PC-3 (cell line): ENCODE results near the gene SP140. TPM values are rescaled to one million over a fixed set of nuclear protein-coding genes. Genes with fewer than 3 reads are reported as not detected.
"Not testable (repeated sequence)": the region's sequence is repeated elsewhere in the genome, so short reads cannot be mapped to it uniquely, and the experiment has no call there.

Experiments
- ATAC-seq: fragments of 200-7000 bp; cut with Tn5 transposase; 2 replicates; pipeline ENCODE4 v1.9.1; 2020; ENCODE audit warnings: mild to moderate bottlenecking, moderate library complexity
- BruUV-seq: library from RNA; stranded (reverse); fragments of 400-500 nt; replicated peaks from 2 replicates; lab custom pipeline; 2021; lab: Mats Ljungman, UMichigan
- CTCF ChIA-PET: fragments of 300-600 bp; sonication (Branson Sonifier 250); formaldehyde crosslinking; loops from one replicate; lab custom pipeline; 2022; ENCODE audit warnings: antibody characterized with exemption; lab: Charles Lee
- POLR2A ChIA-PET: fragments of 300-600 bp; sonication (Branson Sonifier 250); formaldehyde crosslinking; loops from one replicate; lab custom pipeline; 2022; ENCODE audit warnings: antibody characterized with exemption; ENCODE audit not compliant: unreplicated experiment; lab: Charles Lee
- DNase-seq: peaks from one replicate; pipeline ENCODE4 v3.0.0-alpha.2; 2015
- H2AFZ ChIP-seq: fragments of 300-600 bp; sonication (generic); 2 replicates; pipeline ENCODE4 v1.6.0; 2016; ENCODE audit warnings: antibody characterized with exemption, low read length
- H3F3A ChIP-seq: fragments of 300-600 bp; sonication (generic); one replicate; pipeline ENCODE4 v1.6.0; 2017; ENCODE audit warnings: antibody characterized with exemption, low read length, control low read depth, mild to moderate bottlenecking; ENCODE audit not compliant: unreplicated experiment
- H3K27ac ChIP-seq: fragments of 300-600 bp; sonication (generic); 2 replicates; pipeline ENCODE4 v1.5.1; 2016; ENCODE audit warnings: mild to moderate bottlenecking, low read length
- H3K27me3 ChIP-seq: fragments of 300-600 bp; sonication (generic); 2 replicates; pipeline ENCODE4 v1.6.1; 2016; ENCODE audit warnings: low read length, mixed read lengths
- H3K36me3 ChIP-seq: fragments of 300-600 bp; sonication (generic); 2 replicates; pipeline ENCODE4 v1.6.1; 2016; ENCODE audit warnings: low read depth, mixed run types, low read length, mixed read lengths
- H3K4me1 ChIP-seq: fragments of 300-600 bp; sonication (generic); 2 replicates; pipeline ENCODE4 v1.5.1; 2016; ENCODE audit warnings: low read length; ENCODE audit not compliant: insufficient read depth
- H3K4me2 ChIP-seq: fragments of 300-600 bp; sonication (generic); 2 replicates; pipeline ENCODE4 v1.6.0; 2016; ENCODE audit warnings: low read length
- H3K4me3 ChIP-seq: fragments of 300-600 bp; sonication (generic); 2 replicates; pipeline ENCODE4 v1.5.1; 2016; ENCODE audit warnings: mild to moderate bottlenecking, low read length, mixed read lengths
- H3K79me2 ChIP-seq: fragments of 300-600 bp; sonication (generic); 2 replicates; pipeline ENCODE4 v1.6.1; 2017; ENCODE audit warnings: low read length, mixed read lengths
- H3K9ac ChIP-seq: fragments of 300-600 bp; sonication (generic); 2 replicates; pipeline ENCODE4 v1.6.0; 2016; ENCODE audit warnings: mild to moderate bottlenecking, low read length
- H3K9me2 ChIP-seq: fragments of 300-600 bp; sonication (generic); replicated peaks from 2 replicates; pipeline ENCODE4 v1.6.1; 2016; ENCODE audit warnings: mixed run types, low read length, mixed read lengths
- H3K9me3 ChIP-seq: fragments of 300-600 bp; sonication (generic); 2 replicates; pipeline ENCODE4 v1.6.1; 2016; ENCODE audit warnings: low read length, mixed read lengths
- H4K20me1 ChIP-seq: fragments of 300-600 bp; sonication (generic); 2 replicates; pipeline ENCODE4 v1.6.1; 2016; ENCODE audit warnings: low read length, mixed read lengths
- CTCF ChIP-seq: fragments of 300-600 bp; sonication (generic); conservative IDR thresholded peaks from 2 replicates; pipeline ENCODE4 v1.5.1; 2017; ENCODE audit warnings: antibody characterized with exemption, low read depth, mild to moderate bottlenecking, low read length
- EZH2 ChIP-seq: fragments of 300-600 bp; sonication (generic); IDR thresholded peaks from one replicate; pipeline ENCODE4 v1.6.1; 2017; ENCODE audit warnings: antibody characterized with exemption, mild to moderate bottlenecking, low read length; ENCODE audit not compliant: unreplicated experiment
- EZH2phosphoT487 ChIP-seq: fragments of 300-600 bp; sonication (generic); IDR thresholded peaks from 2 replicates; pipeline ENCODE4 v1.6.1; 2018; ENCODE audit warnings: mild to moderate bottlenecking, antibody characterized with exemption, low read length, borderline replicate concordance
- intact Hi-C: fragments of 100-400 bp; cut with micrococcal nuclease; formaldehyde crosslinking; loops from 2 replicates; pipeline ENCODE4 v1.9.0; 2023
- total RNA-seq: library from RNA; depleted of rRNA; stranded (reverse); fragments of >200 nt; gene quantifications from 2 replicates; pipeline ENCODE4 v1.2.3, GENCODE V29; 2014

Gene SP140
- total RNA-seq, 1 experiment from 2014 or later, result not detected

- intact Hi-C loops, result loop anchor here (10.0 kb wide), 1 partner anchor 573 kb away; no protein-coding TSS in a partner anchor
Observed at GRCh38 chr2:230221493-230221892, 4.0 kb upstream of the SP140 start.

GRCh38 chr2:230222829-230223228, 2.7 kb upstream of the SP140 start:
- H3K9ac ChIP-seq, POLR2A ChIA-PET, H3F3A ChIP-seq, H3K4me1 ChIP-seq, H3K36me3 ChIP-seq, H3K27me3 ChIP-seq, ATAC-seq, BruUV-seq, H3K4me3 ChIP-seq, H3K79me2 ChIP-seq, H2AFZ ChIP-seq, CTCF ChIA-PET, H3K9me2 ChIP-seq, H4K20me1 ChIP-seq, H3K4me2 ChIP-seq, H3K9me3 ChIP-seq, H3K27ac ChIP-seq: not testable (repeated sequence)
- intact Hi-C loops, result loop anchor here (10.0 kb wide), 1 partner anchor 572 kb away; no protein-coding TSS in a partner anchor
- peak; percentile 57 for DNase-seq

More at GRCh38 chr2:230221493-230221892, 4.0 kb upstream of the SP140 start:
- ChIA-PET POLR2A (no interaction called here), CTCF (no interaction called here)
- H3K4me2 ChIP-seq, result no peak overlapping the region
- TF ChIP-seq EZH2 (no peak), CTCF (no peak), EZH2phosphoT487 (no peak)
- BruUV-seq, result no TSS peak
- H3K9me2 ChIP-seq, result no peaks in the 10 kb centered on the region
- H3K9me3 ChIP-seq, result no peaks in the 10 kb centered on the region
- H3K27ac ChIP-seq, result no peak overlapping the region
- ATAC-seq (no peak), DNase-seq (no peak)
- H3K79me2 ChIP-seq, result no peaks in the 10 kb centered on the region
- no peaks in the 10 kb centered on the region for H4K20me1 ChIP-seq
- H2AFZ ChIP-seq, result no peak overlapping the region
- 0 out of 2 replicates have a peak, but pooled peaks cover 9% of the 10 kb centered on the region for H3K4me1 ChIP-seq
- H3F3A ChIP-seq, result no peaks in the 10 kb centered on the region
- H3K36me3 ChIP-seq, result no peaks in the 10 kb centered on the region
- H3K27me3 ChIP-seq, result no peaks in the 10 kb centered on the region
- no peak overlapping the region for H3K4me3 ChIP-seq
- no peak overlapping the region for H3K9ac ChIP-seq

DNA sequence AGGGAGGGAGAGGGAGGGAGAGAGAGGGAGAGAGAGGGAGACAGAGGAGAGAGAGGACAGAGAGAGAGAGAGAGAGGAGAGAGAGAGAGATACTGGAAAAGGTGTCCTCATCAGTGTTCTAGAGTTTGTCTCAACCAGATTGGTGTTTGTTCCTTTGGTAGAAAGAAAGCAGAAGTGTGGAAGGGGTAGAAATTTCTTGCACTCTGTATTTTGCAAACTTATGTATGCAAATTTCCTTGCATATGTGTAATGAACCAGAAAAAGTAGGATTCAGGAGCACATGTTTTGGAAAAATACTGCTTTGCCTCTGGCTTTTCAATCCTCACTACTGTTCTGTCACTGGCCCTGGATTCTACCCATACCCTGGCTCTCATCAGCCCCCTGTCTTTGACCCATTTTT, 1.1 kb upstream of the SP140 start:
- POLR2A ChIA-PET, result no interaction called here

More for the DNA sequence above, 1.1 kb upstream of the SP140 start:
- BruUV-seq, result no TSS peak
- H3K4me3 ChIP-seq, result no peak overlapping the region
- no peak overlapping the region for H3K9ac ChIP-seq
- CTCF ChIA-PET, result no interaction called here
- 0 out of 2 replicates have a peak, but pooled peaks cover 9% of the 10 kb centered on the region for H3K4me1 ChIP-seq
- no peaks in the 10 kb centered on the region for H3K9me3 ChIP-seq
- TF ChIP-seq EZH2phosphoT487 (no peak), EZH2 (no peak), CTCF (no peak)
- no peaks in the 10 kb centered on the region for H3K79me2 ChIP-seq
- H3K36me3 ChIP-seq, result no peaks in the 10 kb centered on the region
- ATAC-seq, result no peak
- H3K9me2 ChIP-seq, result no peaks in the 10 kb centered on the region
- no peak overlapping the region for H2AFZ ChIP-seq
- intact Hi-C loops, result loop anchor here (10.0 kb wide), 1 partner anchor 570 kb away; no protein-coding TSS in a partner anchor
- no peak overlapping the region for H3K4me2 ChIP-seq
- no peaks in the 10 kb centered on the region for H3K27me3 ChIP-seq
- H3F3A ChIP-seq, result no peaks in the 10 kb centered on the region
- DNase-seq, result no peak
- H3K27ac ChIP-seq, result no peak overlapping the region
- H4K20me1 ChIP-seq, result no peaks in the 10 kb centered on the region
